ENCODE data around the gene C1QL1. TPM values are rescaled to one million over a fixed set of nuclear protein-coding genes. Genes with fewer than 3 reads are reported as not detected.

The C1QL1 gene
- total RNA-seq, 2 donors from 2014 or later = 0.19 to 0.42 TPM

GRCh38 chr17:44935116-44935515 lies 33.0 kb downstream of the C1QL1 start:
- intact Hi-C loops (cut with DNase I) = no loop called here
- peak; percentile 81 for DNase-seq (ENCODE audit: low spot score)

DNA sequence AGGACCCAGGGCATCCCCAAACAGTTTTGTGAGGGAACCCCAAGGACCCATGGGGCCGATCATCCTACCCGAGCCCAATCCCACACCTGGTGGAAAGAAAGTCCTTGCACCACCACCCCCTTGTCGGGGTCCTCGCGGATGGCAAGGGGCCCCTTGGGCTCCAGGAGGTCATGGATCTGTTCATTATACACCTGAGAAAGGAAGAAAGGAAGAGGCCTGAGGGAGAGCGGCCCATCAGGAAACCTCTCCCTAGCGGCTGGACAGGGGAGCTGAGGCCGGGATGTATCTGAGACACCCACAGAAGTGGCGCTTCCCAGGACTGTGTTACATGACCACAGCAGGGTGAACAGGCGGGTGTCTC lies 33.4 kb downstream of the C1QL1 start:
- intact Hi-C loops (cut with DNase I) = no loop called here
- DNase-seq (ENCODE audit: low spot score) = no peak

DNA sequence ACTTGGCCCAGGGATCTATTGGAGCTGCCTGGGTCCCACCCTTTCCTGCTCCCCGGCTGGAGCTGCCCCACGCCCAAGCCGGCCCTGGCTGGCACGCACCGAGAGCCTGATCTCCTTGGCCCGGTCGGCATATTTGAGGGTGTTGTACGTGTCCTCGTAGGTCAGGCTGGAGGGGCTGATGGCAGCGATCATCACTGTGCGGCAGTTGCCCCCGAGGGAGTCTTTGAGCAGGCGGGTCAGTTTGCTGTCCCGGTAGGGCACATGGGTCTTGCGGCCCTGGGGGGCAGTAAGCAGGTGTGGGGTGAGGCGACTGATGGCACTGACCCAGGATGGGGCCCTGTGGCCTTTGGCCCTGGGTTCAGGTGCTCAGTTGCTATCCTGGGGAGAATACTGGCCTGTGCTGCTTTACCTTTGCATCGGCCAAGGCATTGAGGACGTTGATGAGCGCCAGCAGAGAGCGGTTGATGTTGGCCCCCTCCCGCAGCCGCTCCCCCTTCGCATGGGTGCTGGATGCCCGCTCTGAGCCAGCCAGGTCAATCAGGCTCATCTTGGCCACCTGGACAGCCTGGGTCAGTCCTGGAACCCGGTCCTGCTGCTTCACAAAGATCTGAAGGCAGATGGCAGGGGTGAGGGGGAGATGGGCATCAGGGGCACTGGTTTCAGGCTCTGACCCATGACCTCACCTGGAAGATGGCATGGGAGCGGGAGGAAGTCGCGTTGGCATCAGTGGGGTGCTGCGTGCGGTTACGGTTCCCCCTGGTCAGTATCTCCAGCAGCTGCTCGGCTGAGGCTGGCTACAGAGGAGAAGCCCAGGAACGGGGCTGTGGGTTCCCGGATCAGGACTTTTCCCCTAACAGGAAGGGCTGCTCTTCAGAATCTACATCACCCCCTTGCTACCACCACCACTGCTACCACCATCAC lies 34.0 kb downstream of the C1QL1 start:
- intact Hi-C loops (cut with DNase I) = no loop called here
- DNase-seq (ENCODE audit: low spot score) = peak; percentile 60

DNA sequence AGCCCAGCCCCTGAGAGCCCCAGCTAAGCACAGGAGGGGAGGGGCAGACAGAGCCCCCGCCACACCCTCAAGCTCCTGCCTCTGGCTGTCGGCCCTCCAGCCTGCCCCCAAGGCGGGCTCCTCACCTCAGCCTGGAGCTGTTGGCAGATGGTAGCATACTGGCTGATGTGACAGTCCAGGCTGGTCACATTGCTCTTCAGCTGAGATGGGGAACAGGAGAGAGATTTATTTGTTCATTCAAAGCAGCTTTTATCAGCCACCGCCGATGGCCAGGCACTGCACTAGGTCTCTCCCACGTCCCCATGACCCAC lies 35.4 kb downstream of the C1QL1 start:
- intact Hi-C loops (cut with DNase I) = no loop called here
- no peak for DNase-seq (ENCODE audit: low spot score)

DNA sequence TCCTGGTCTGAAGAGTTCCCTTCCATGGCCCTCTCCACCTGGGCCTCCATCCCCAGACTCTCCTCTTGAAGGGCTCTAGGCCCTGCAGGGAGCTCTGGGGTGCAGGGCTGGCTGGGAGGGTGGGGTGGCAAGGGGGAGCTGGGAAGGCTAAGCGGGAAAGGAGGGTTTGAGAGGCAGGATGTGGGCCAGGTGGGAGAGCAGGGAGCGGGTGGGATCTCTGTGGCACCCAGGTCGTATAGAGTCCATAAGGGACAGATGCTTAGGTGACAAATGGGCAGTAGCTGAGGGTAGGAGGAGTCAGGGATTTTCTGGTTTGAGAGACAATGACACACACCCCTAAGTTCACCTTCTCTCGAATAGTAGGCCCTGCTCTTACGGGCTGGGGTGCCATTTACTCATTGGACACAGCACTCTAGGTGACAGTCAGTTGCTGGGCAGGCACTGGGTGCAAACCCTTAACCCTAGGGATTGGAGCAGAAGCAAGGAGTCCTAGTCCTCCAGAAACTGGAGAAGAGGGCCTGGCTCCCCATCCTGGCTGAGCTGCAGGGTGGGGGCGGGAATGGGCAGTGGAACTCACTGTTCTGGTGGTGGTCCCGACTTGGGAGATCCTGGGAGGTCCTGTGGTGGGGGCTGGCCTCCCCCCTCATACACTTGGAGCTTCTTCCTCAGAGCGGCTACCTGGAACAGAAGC lies 35.9 kb downstream of the C1QL1 start:
- intact Hi-C loops (cut with DNase I) = no loop called here
- DNase-seq (ENCODE audit: low spot score) = peak; percentile 72

DNA sequence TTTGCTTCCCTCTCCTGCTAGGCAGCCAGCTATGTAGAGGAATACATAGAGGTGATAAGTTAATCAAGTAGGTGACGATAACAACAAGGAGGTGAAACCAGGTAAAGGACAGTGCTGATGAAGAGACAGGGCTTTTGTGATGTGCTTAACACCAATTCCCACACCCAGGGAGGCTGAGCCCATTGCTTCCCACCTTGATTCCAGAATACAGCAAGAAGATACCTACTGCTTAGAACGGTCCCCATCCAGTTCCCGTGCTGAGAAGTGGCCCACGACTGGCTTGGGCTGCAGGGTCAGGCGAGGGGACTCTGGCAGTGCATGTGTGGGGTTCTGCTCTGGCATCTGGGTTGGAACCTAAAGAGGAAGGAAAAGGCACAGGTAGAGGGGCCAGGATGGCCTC lies 36.7 kb downstream of the C1QL1 start:
- intact Hi-C loops (cut with DNase I) = no loop called here
- DNase-seq (ENCODE audit: low spot score) = peak; percentile 32

DNA sequence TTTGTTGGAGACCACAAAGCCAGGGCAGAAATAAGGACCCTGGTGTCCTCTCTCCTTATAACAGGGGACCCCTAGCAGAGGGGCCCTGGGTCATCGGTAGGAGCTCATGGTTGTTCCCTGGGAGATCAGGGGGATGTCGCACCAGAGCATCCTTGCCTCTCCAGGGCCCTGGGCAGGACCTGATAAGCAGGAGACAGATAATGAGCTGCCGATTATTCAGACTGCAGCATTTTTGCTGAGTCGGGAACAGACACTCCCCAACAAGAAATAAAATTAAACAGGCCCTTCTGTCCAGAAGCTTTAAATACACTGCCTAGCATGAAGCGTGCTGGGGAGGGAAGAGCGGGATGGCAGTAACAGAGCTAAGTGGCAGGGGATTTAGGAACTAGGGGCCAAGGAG lies 37.4 kb downstream of the C1QL1 start:
- peak; percentile 18 for DNase-seq (ENCODE audit: low spot score)

GRCh38 chr17:44928950-44929720 lies 39.0 kb downstream of the C1QL1 start:
- peak; percentile 11 for DNase-seq (ENCODE audit: low spot score)
- intact Hi-C loops (cut with DNase I) = no loop called here

More for the DNA sequence above, 37.4 kb downstream of the C1QL1 start:
- intact Hi-C loops (cut with DNase I) = no loop called here

DNA sequence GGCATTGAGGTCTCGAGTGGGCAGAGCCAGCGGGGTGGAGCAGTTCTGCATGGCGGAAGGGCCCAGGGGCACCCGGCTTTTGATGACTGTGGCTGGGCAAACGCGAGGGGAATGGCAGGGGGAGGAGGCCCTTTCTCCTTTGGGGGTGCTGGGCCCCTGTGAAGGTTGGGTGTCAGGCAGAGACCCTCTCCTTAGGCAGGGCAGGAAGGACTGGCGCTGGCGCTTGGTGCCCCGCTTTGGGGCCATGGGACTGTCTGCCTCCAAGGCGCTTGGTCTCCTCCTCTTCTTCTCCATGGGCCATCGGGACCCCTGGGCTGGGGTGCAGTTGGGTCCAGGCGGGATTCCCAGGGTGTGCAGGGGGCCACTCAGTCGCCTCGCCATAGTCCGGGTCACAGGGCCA lies 40.0 kb downstream of the C1QL1 start:
- intact Hi-C loops (cut with DNase I) = no loop called here
- DNase-seq (ENCODE audit: low spot score) = peak; percentile 38

DNA sequence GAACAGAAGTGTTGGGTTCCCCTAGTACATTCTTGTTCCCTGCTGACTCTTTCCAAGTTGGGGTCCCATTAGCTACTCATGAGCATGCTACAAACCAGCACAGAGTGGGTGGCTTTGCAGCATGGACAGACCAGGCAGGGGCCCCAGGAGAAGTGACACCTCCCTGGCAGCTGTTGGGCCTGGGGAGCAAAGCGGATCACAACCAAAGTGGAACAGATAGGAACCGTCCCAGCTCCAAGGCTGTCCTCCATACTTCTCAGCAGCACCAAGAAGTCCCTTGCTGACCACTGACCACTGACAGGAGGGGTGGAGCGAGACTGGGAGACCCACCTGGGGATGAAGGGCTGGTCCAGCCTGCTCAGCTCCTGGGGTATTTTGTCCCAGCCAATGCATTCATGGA lies 40.4 kb downstream of the C1QL1 start:
- peak; percentile 44 for DNase-seq (ENCODE audit: low spot score)
- intact Hi-C loops (cut with DNase I) = no loop called here

GRCh38 chr17:44926821-44927525 lies 41.1 kb downstream of the C1QL1 start:
- intact Hi-C loops (cut with DNase I) = no loop called here
- peak; percentile 40 for DNase-seq (ENCODE audit: low spot score)

GRCh38 chr17:44925731-44926697 lies 42.1 kb downstream of the C1QL1 start:
- intact Hi-C loops (cut with DNase I) = no loop called here
- peak; percentile 71 for DNase-seq (ENCODE audit: low spot score)

DNA sequence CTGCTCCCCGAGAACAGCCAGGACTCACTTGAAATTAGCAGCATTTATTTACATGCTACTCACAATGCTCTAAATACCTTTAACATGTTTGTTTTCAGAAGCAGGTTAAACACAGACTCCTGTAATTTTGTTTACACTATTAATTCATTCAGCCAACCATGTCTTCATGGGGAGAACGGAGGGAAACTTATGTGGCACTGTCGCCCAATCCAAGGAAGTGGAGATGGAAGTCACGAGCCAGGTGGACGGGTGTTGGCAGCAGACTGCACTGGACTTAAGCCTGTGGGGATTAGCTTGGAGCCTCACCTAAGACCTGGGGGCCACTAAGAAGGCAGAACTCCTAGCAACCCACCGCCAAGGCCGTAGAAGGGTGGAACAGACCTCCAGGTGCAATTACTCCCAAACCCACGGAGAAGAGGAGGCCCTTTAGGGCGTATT lies 44.0 kb downstream of the C1QL1 start:
- no peak for DNase-seq (ENCODE audit: low spot score)
- intact Hi-C loops (cut with DNase I) = loop anchor here in 1 of 2 donors (5.0 kb wide), 1 partner anchor 273 kb away; no protein-coding TSS in a partner anchor

- intact Hi-C loops (cut with DNase I) = loop anchor here in 1 of 2 donors (5.0 kb wide), 1 partner anchor 274 kb away; no protein-coding TSS in a partner anchor
- peak; percentile 64 for DNase-seq (ENCODE audit: low spot score)
Observed at GRCh38 chr17:44922746-44923470, 45.2 kb downstream of the C1QL1 start.

- DNase-seq (ENCODE audit: low spot score) = peak; percentile 50
- intact Hi-C loops (cut with DNase I) = loop anchor here in 1 of 2 donors (5.0 kb wide), 1 partner anchor 275 kb away; no protein-coding TSS in a partner anchor
Observed at GRCh38 chr17:44922136-44922535, 46.0 kb downstream of the C1QL1 start.

- peak; percentile 62 for DNase-seq (ENCODE audit: low spot score)
- intact Hi-C loops (cut with DNase I) = loop anchor here in 1 of 2 donors (2.0 to 5.0 kb wide), 2 partner anchors 101 to 276 kb away; no protein-coding TSS in a partner anchor
Observed at GRCh38 chr17:44921122-44921882, 46.8 kb downstream of the C1QL1 start.

Measured in posterior vena cava (tissue), 2 donors.